ENCODE data around the gene IGFBP1.

DNA sequence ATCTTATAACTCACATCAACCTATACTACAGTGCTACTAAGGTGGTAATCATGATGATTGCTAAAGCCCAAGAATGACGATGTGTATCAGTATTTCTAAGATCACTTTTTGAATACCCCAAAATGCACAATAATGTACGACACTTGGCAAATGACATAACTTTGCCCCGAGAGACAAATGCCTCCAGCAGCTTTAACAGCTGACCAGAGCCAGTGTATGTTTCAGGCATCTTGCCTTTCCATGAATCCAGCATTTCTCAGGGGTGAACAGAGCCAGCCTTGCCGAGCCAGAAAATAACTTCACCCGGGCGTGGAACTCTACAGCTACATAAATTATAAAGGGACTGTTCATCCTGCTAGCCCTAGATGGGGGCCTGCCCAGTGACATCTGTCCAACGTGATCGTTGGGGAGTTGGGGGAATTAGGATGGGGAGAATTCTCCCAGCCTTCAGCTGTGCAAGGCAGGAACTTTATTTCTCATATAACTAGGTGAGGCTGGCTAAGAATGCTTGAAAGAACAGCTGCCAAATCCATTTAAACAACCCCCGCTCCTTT is 31.0 kb downstream of the IGFBP1 start:
- TF ChIP-seq CTCF (IDR thresholded peaks at IDR 0.05 in 8 of 11, conservative IDR thresholded peaks at IDR 0.05 in 3 of 11) (no peak), POLR2A (IDR thresholded peaks at IDR 0.05) (no peak), POLR2AphosphoS5 (IDR thresholded peaks at IDR 0.05) (no peak)
